ENCODE measurements around the gene CPNE7.

The CPNE7 gene

DNA sequence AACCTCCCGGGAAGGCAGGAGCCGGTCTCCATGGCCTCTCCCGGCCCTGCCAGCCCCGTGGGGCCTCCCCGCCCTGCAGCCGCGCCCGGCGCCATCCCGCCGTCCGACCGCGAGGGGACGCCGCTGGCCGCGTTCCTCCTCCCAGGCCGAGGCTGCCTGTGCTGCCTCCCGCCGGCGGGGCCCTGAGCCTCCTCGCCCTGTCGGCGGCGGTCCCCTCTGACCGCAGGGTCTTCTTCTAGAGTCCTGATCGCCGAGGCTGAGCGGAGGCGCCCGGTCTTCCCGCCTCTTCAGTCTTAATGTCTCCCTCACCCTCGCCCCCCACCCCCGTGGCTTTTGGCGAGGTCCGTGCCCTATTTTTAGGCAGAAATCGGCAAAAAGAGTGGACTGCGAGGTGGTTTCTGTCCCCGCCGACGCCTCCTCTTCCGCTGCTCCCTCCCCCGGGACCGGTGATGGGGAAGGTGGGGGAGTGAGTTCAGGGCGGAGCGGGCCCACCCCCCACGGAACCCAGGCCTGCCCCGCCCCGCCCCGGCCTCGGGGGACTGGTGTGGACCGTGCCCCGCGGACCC lies 794 bp upstream of the CPNE7 start:
- Histone ChIP-seq H3K79me2 (ENCODE audit: insufficient read depth, low read length) (no peaks in the 10 kb centered on the region), H3K9ac (ENCODE audit: low read length) (peak overlapping the region; percentile 23; the same call in 1 of the 2 replicates), H4K20me1 (ENCODE audit: low read depth, low read length) (no peaks in the 10 kb centered on the region), H3K27me3 (ENCODE audit: low read length) (no peaks in the 10 kb centered on the region), H2AFZ (ENCODE audit: low read depth, low read length, severe bottlenecking) (no peak overlapping the region), H3K36me3 (ENCODE audit: low read length) (no peaks in the 10 kb centered on the region), H3K9me2 (replicated peaks; ENCODE audit: insufficient read depth, low read length) (no peaks in the 10 kb centered on the region), H3K9me3 (ENCODE audit: insufficient read depth, low read length) (no peaks in the 10 kb centered on the region), H3K27ac (ENCODE audit: low read depth, low read length) (no peak overlapping the region), H3K4me2 (ENCODE audit: low read depth, low read length, poor library complexity, severe bottlenecking) (peak overlapping the region; percentile 44), H3K4me3 (ENCODE audit: insufficient read depth, low read length, poor library complexity, severe bottlenecking) (peak overlapping the region; percentile 29), H3F3A (ENCODE audit: insufficient read depth) (no peaks in the 10 kb centered on the region)
- 0 out of 2 replicates have a peak, but pooled peaks have one; percentile 53 for TF ChIP-seq EZH2phosphoT487 (conservative IDR thresholded peaks at IDR 0.05; ENCODE audit: low read length)
- TF ChIP-seq, protein P1, sequence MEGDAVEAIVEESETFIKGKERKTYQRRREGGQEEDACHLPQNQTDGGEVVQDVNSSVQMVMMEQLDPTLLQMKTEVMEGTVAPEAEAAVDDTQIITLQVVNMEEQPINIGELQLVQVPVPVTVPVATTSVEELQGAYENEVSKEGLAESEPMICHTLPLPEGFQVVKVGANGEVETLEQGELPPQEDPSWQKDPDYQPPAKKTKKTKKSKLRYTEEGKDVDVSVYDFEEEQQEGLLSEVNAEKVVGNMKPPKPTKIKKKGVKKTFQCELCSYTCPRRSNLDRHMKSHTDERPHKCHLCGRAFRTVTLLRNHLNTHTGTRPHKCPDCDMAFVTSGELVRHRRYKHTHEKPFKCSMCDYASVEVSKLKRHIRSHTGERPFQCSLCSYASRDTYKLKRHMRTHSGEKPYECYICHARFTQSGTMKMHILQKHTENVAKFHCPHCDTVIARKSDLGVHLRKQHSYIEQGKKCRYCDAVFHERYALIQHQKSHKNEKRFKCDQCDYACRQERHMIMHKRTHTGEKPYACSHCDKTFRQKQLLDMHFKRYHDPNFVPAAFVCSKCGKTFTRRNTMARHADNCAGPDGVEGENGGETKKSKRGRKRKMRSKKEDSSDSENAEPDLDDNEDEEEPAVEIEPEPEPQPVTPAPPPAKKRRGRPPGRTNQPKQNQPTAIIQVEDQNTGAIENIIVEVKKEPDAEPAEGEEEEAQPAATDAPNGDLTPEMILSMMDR (IDR thresholded peaks at IDR 0.05; ENCODE audit: insufficient read depth, low read length, poor library complexity, severe bottlenecking): peak; percentile 54

DNA sequence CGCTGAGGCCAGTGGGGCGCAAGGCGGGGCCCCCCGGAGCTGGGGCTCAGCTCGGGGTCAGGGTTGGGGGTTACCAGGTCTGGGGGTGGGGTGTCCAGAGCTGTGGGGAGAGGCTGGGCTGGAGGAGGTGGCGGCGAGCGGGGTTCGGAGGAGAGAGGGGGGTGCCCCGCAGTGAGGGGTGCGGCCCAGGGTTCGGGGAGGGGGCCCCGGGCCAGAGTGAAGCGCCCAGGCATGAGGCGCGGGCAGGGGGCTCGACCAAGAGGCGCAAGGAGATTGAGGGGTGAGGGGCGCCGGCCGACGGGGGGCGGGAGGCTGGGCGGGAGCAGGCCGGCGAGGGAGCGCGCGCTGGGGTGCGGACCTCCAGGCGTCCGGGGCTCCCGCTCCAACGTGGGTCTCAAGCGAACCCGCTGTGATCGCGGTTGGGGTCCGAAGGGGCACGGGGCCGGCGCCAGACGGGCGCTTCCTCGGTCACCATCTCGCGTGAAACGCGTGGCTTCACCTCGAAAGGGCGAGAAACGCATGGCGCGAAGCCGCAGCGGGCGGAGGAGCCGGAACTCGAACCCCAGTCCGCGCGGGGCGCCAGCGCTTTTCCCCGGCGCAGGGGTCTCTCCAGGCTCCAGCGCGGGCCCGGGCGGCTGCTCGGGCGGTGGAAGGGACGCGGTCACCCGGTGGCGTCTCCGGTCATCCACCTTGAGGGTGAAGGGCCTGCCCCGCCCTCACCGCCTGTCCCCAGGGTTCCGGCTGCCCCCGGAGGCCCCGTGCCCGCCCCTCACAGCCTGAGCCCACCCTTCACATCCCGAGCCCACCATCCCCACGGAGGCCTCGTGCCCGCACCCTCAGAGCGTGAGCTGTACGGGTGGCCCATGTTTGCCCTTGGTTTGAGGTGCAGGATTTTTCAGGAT lies 846 bp downstream of the CPNE7 start:
- Histone ChIP-seq H3K4me2 (ENCODE audit: low read depth, low read length, poor library complexity, severe bottlenecking) (peak overlapping the region; percentile 25), H3K27me3 (ENCODE audit: low read length) (no peaks in the 10 kb centered on the region), H3K9me3 (ENCODE audit: insufficient read depth, low read length) (no peaks in the 10 kb centered on the region), H2AFZ (ENCODE audit: low read depth, low read length, severe bottlenecking) (no peak overlapping the region), H3K36me3 (ENCODE audit: low read length) (no peaks in the 10 kb centered on the region), H3K9ac (ENCODE audit: low read length) (peak overlapping the region; percentile 26; the same call in 1 of the 2 replicates), H3F3A (ENCODE audit: insufficient read depth) (no peaks in the 10 kb centered on the region), H3K9me2 (replicated peaks; ENCODE audit: insufficient read depth, low read length) (no peaks in the 10 kb centered on the region), H3K4me3 (ENCODE audit: insufficient read depth, low read length, poor library complexity, severe bottlenecking) (no peak overlapping the region), H3K27ac (ENCODE audit: low read depth, low read length) (no peak overlapping the region), H4K20me1 (ENCODE audit: low read depth, low read length) (no peaks in the 10 kb centered on the region), H3K79me2 (ENCODE audit: insufficient read depth, low read length) (no peaks in the 10 kb centered on the region)
- TF ChIP-seq EZH2phosphoT487 (conservative IDR thresholded peaks at IDR 0.05; ENCODE audit: low read length): no peak
- TF ChIP-seq, protein P1 (IDR thresholded peaks at IDR 0.05; ENCODE audit: insufficient read depth, low read length, poor library complexity, severe bottlenecking): no peak

DNA sequence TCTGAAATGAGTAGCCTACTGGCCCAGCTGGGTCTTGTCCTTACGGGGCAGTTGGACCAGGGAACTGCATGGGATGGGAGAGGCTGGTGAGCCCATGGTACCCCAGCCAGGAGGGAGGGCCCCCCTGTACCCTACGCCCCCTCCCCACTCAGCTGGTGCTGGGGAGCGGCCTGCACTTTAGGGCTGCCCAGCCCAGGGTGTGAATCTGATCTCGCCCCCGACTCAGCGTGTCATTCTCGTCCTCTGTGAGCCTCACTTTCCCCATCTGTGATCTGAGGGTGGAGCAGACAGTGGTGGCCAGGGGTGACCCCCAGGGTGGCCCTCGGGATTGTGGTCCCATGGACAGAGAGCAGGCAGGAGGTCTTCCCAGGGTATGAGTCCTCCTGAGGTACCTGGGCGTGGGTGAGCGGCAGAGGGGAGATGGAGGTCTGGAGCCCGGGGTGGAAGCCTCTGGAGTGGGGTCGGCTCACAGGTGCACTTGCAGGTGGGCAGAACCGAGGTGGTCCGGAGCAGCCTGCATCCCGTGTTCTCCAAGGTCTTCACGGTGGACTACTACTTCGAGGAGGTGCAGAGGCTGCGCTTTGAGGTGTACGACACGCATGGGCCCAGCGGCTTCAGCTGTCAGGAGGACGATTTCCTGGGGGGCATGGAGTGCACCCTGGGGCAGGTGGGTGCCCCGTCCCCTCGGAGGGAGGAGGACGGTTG lies 1.6 kb downstream of the CPNE7 start:
- no peak for TF ChIP-seq EZH2phosphoT487 (conservative IDR thresholded peaks at IDR 0.05; ENCODE audit: low read length)
- H3K4me3 ChIP-seq (ENCODE audit: insufficient read depth, low read length, poor library complexity, severe bottlenecking): no peak overlapping the region
- H3K36me3 ChIP-seq (ENCODE audit: low read length): no peaks in the 10 kb centered on the region
- no peaks in the 10 kb centered on the region for H3K9me2 ChIP-seq (replicated peaks; ENCODE audit: insufficient read depth, low read length)
- H3K4me2 ChIP-seq (ENCODE audit: low read depth, low read length, poor library complexity, severe bottlenecking): no peak overlapping the region
- no peaks in the 10 kb centered on the region for H3K27me3 ChIP-seq (ENCODE audit: low read length)
- no peaks in the 10 kb centered on the region for H3F3A ChIP-seq (ENCODE audit: insufficient read depth)
- no peaks in the 10 kb centered on the region for H3K9me3 ChIP-seq (ENCODE audit: insufficient read depth, low read length)
- no peaks in the 10 kb centered on the region for H3K79me2 ChIP-seq (ENCODE audit: insufficient read depth, low read length)
- no peak overlapping the region for H3K27ac ChIP-seq (ENCODE audit: low read depth, low read length)
- no peaks in the 10 kb centered on the region for H4K20me1 ChIP-seq (ENCODE audit: low read depth, low read length)
- no peak overlapping the region for H3K9ac ChIP-seq (ENCODE audit: low read length)
- no peak overlapping the region for H2AFZ ChIP-seq (ENCODE audit: low read depth, low read length, severe bottlenecking)

Measured in SU-DHL-6 (cell line).